A172 (cell line): ENCODE data around the gene EML2. TPM values are rescaled to one million over a fixed set of nuclear protein-coding genes. Genes with fewer than 3 reads are reported as not detected.

Experiments
- total RNA-seq: library from RNA; depleted of rRNA; stranded (reverse); fragments of >200 nt; shearing (Covaris generic); gene quantifications from 2 replicates; pipeline ENCODE4 v1.2.3, GENCODE V29; 2014; rRNA removed

The EML2 gene
- total RNA-seq, 1 experiment from 2014 or later: 4.4 TPM

Other genes with a start within 250 kb of the EML2 start
- 19.9 and 27.8 TPM in 2 replicates for gene PPP1R13L, start 234.3 kb downstream of the EML2 start, total RNA-seq
- 15.2 TPM in 2 replicates for gene POLR1G, start 232.8 kb downstream of the EML2 start, total RNA-seq
- 45.5 and 60.2 TPM in 2 replicates for gene ERCC1, start 215.5 kb downstream of the EML2 start, total RNA-seq
- gene FOSB, start 171.4 kb downstream of the EML2 start, total RNA-seq: 0.17 TPM in 1 of 2 replicates, not detected in the other
- 3.4 and 7.7 TPM in 2 replicates for gene RTN2, start 142.3 kb downstream of the EML2 start, total RNA-seq
- 0.31 and 3.6 TPM in 2 replicates for gene PPM1N, start 141.0 kb downstream of the EML2 start, total RNA-seq
- gene VASP, start 131.9 kb downstream of the EML2 start, total RNA-seq: 54.7 and 64.6 TPM in 2 replicates
- gene OPA3, start 54.6 kb downstream of the EML2 start, total RNA-seq: 4.0 and 8.6 TPM in 2 replicates
- gene GPR4, start 37.2 kb downstream of the EML2 start, total RNA-seq: not detected in 2 replicates
- gene GIPR, start 28.8 kb upstream of the EML2 start, total RNA-seq: 0.10 and 0.72 TPM in 2 replicates
- gene SNRPD2, start 52.6 kb upstream of the EML2 start, total RNA-seq: 260 and 319 TPM in 2 replicates
- 5.1 and 8.2 TPM in 2 replicates for gene QPCTL, start 53.3 kb upstream of the EML2 start, total RNA-seq
- 2.4 and 3.0 TPM in 2 replicates for gene FBXO46, start 91.5 kb upstream of the EML2 start, total RNA-seq
- gene MEIOSIN, start 94.0 kb upstream of the EML2 start, total RNA-seq: not detected in 2 replicates
- gene SIX5, start 129.9 kb upstream of the EML2 start, total RNA-seq: 9.5 and 14.5 TPM in 2 replicates
- gene DMPK, start 143.1 kb upstream of the EML2 start, total RNA-seq: 25.1 and 30.5 TPM in 2 replicates
- 14.8 and 27.0 TPM in 2 replicates for gene DMWD, start 153.4 kb upstream of the EML2 start, total RNA-seq
- not detected in 2 replicates for gene RSPH6A, start 175.9 kb upstream of the EML2 start, total RNA-seq
- 18.6 and 25.5 TPM in 2 replicates for gene SYMPK, start 223.8 kb upstream of the EML2 start, total RNA-seq
- not detected in 2 replicates for gene FOXA3, start 224.9 kb upstream of the EML2 start, total RNA-seq
- gene IRF2BP1, start 246.7 kb upstream of the EML2 start, total RNA-seq: 16.2 and 24.6 TPM in 2 replicates